GM12878 (cell line): ENCODE measurements around the gene IFNL1.
A peak's percentile ranks its signal among the peaks of the same experiment; 100 is the strongest.

Experiments
- BCL3 ChIP-seq: IDR thresholded peaks from 2 replicates; pipeline ENCODE4 v1.6.1; 2011; ENCODE audit warnings: borderline replicate concordance, low read depth, mild to moderate bottlenecking, moderate library complexity, low read length; ENCODE audit not compliant: insufficient read depth, poor library complexity, severe bottlenecking
- CEBPZ ChIP-seq: fragments of 150-350 bp; IDR thresholded peaks from 2 replicates; pipeline ENCODE4 v1.6.1; 2016; ENCODE audit warnings: low read depth, low read length
- CTCF ChIP-seq, 3 experiments: IDR thresholded peaks in 2 of 3; conservative IDR thresholded peaks in 1 of 3; 2 replicates each; pipeline ENCODE4 v1.5.1; 2011; ENCODE audit warnings: low read depth in 3 of 3, low read length in 3 of 3, mild to moderate bottlenecking in 3 of 3, control low read depth in 2 of 3, moderate library complexity in 2 of 3, inconsistent platforms in 1 of 3, mixed read lengths in 1 of 3; ENCODE audit not compliant: control insufficient read depth in 2 of 3, insufficient read depth in 1 of 3; ENCODE audit errors: extremely low read depth in 1 of 3
- EZH2 ChIP-seq: IDR thresholded peaks from 2 replicates; pipeline ENCODE4 v1.6.1; 2012; ENCODE audit warnings: low read depth, mild to moderate bottlenecking, control low read depth, inconsistent platforms, low read length, borderline replicate concordance; ENCODE audit not compliant: control insufficient read depth
- GABPA ChIP-seq: IDR thresholded peaks from 2 replicates; pipeline ENCODE4 v1.6.1; 2014; ENCODE audit warnings: antibody characterized with exemption, low read depth, mild to moderate bottlenecking, inconsistent platforms
- IRF4 ChIP-seq: IDR thresholded peaks from 2 replicates; pipeline ENCODE4 v1.6.1; 2011; ENCODE audit warnings: low read depth, low read length
- MAX ChIP-seq: IDR thresholded peaks from 2 replicates; pipeline ENCODE4 v1.6.1; 2012; ENCODE audit warnings: low read depth, low read length, improper control_type of control experiment
- MYC ChIP-seq: IDR thresholded peaks from 2 replicates; pipeline ENCODE4 v1.6.1; 2011; ENCODE audit warnings: mild to moderate bottlenecking, low read length, moderate library complexity, inconsistent platforms; ENCODE audit not compliant: insufficient read depth, insufficient replicate concordance, insufficient read length, severe bottlenecking
- POLR2A ChIP-seq: IDR thresholded peaks from 2 replicates; pipeline ENCODE4 v1.6.1; 2011; ENCODE audit warnings: low read depth, mild to moderate bottlenecking, low read length
- POLR2AphosphoS5 ChIP-seq: IDR thresholded peaks from 2 replicates; pipeline ENCODE4 v1.6.1; 2011; ENCODE audit warnings: mild to moderate bottlenecking, low read length, inconsistent platforms
- SIN3A ChIP-seq: IDR thresholded peaks from 2 replicates; pipeline ENCODE4 v1.6.1; 2012; ENCODE audit warnings: low read depth, low read length, improper control_type of control experiment
- TCF7 ChIP-seq: IDR thresholded peaks from 2 replicates; pipeline ENCODE4 v1.6.1; 2014; ENCODE audit warnings: antibody characterized with exemption, borderline replicate concordance
- YBX1 ChIP-seq: fragments of 450-650 bp; IDR thresholded peaks from 2 replicates; pipeline ENCODE4 v1.6.1; 2016; ENCODE audit warnings: antibody characterized with exemption

- peak; percentile 97 for TF ChIP-seq POLR2AphosphoS5
- TF ChIP-seq YBX1: no peak
- TF ChIP-seq TCF7: no peak
- no peak; the same call in 1 of the 2 replicates for TF ChIP-seq MAX
- no peak for TF ChIP-seq MYC
- peak; percentile 83 for TF ChIP-seq GABPA
- peak; percentile 57 to 91 (median 65); a peak in 5 of 6 replicates for TF ChIP-seq CTCF (IDR thresholded peaks at IDR 0.05 in 2 of 3, conservative IDR thresholded peaks at IDR 0.05 in 1 of 3; ENCODE audit: control insufficient read depth in 2 of 3, extremely low read depth in 1 of 3, insufficient read depth in 1 of 3, low read depth in 3 of 3, low read length in 3 of 3)
- TF ChIP-seq IRF4: no peak
- peak; percentile 32; the same call in 1 of the 2 replicates for TF ChIP-seq CEBPZ
- TF ChIP-seq EZH2: no peak
- peak; percentile 99 for TF ChIP-seq POLR2A
- TF ChIP-seq BCL3: no peak
- TF ChIP-seq SIN3A: no peak
Observed at GRCh38 chr19:39341719-39342604, 45.8 kb downstream of the IFNL1 start, which contains the start of gene SAMD4B.
